ENCODE data around the gene HELZ.
"Not testable (repeated sequence)": the region's sequence is repeated elsewhere in the genome, so short reads cannot be mapped to it uniquely, and the experiment has no call there.

The HELZ gene

GRCh38 chr17:67132366-67132765, 112.6 kb downstream of the HELZ start:
- TF ChIP-seq CTCF (conservative IDR thresholded peaks at IDR 0.05; ENCODE audit: control insufficient read depth, insufficient read depth, low read depth, low read length), result no peak
- DNase-seq (ENCODE audit: low read depth), result no peak
- H3K4me3 ChIP-seq (ENCODE audit: control insufficient read depth, low read depth, low read length), result no peak overlapping the region

GRCh38 chr17:67130768-67131167, 114.2 kb downstream of the HELZ start:
- no peak for DNase-seq (ENCODE audit: low read depth)
- no peak for TF ChIP-seq CTCF (conservative IDR thresholded peaks at IDR 0.05; ENCODE audit: control insufficient read depth, insufficient read depth, low read depth, low read length)
- H3K4me3 ChIP-seq (ENCODE audit: control insufficient read depth, low read depth, low read length), result no peak overlapping the region

- DNase-seq (ENCODE audit: low read depth), result no peak
- no peak for TF ChIP-seq CTCF (conservative IDR thresholded peaks at IDR 0.05; ENCODE audit: control insufficient read depth, insufficient read depth, low read depth, low read length)
- no peak overlapping the region for H3K4me3 ChIP-seq (ENCODE audit: control insufficient read depth, low read depth, low read length)
These were observed 115.7 kb downstream of the HELZ start for GRCh38 chr17:67129283-67129682.

- TF ChIP-seq CTCF (conservative IDR thresholded peaks at IDR 0.05; ENCODE audit: control insufficient read depth, insufficient read depth, low read depth, low read length), result no peak
- no peak overlapping the region for H3K4me3 ChIP-seq (ENCODE audit: control insufficient read depth, low read depth, low read length)
- DNase-seq (ENCODE audit: low read depth), result no peak
These were observed 116.3 kb downstream of the HELZ start for GRCh38 chr17:67128700-67129099.

GRCh38 chr17:67127925-67128324, 117.1 kb downstream of the HELZ start:
- H3K4me3 ChIP-seq (ENCODE audit: control insufficient read depth, low read depth, low read length), result no peak overlapping the region
- DNase-seq (ENCODE audit: low read depth), result no peak
- no peak for TF ChIP-seq CTCF (conservative IDR thresholded peaks at IDR 0.05; ENCODE audit: control insufficient read depth, insufficient read depth, low read depth, low read length)

GRCh38 chr17:67126983-67127382, 118.0 kb downstream of the HELZ start:
- no peak overlapping the region for H3K4me3 ChIP-seq (ENCODE audit: control insufficient read depth, low read depth, low read length)
- TF ChIP-seq CTCF (conservative IDR thresholded peaks at IDR 0.05; ENCODE audit: control insufficient read depth, insufficient read depth, low read depth, low read length), result no peak
- DNase-seq (ENCODE audit: low read depth), result no peak

- not testable (repeated sequence) for DNase-seq (ENCODE audit: low read depth)
These were observed 118.5 kb downstream of the HELZ start for GRCh38 chr17:67126543-67126942.

More at GRCh38 chr17:67126543-67126942, 118.5 kb downstream of the HELZ start:
- H3K4me3 ChIP-seq (ENCODE audit: control insufficient read depth, low read depth, low read length), result not testable (repeated sequence)
